ENCODE results near the gene DCLRE1C.
"Not testable (repeated sequence)": the region's sequence is repeated elsewhere in the genome, so short reads cannot be mapped to it uniquely, and the experiment has no call there.

Gene DCLRE1C

DNA sequence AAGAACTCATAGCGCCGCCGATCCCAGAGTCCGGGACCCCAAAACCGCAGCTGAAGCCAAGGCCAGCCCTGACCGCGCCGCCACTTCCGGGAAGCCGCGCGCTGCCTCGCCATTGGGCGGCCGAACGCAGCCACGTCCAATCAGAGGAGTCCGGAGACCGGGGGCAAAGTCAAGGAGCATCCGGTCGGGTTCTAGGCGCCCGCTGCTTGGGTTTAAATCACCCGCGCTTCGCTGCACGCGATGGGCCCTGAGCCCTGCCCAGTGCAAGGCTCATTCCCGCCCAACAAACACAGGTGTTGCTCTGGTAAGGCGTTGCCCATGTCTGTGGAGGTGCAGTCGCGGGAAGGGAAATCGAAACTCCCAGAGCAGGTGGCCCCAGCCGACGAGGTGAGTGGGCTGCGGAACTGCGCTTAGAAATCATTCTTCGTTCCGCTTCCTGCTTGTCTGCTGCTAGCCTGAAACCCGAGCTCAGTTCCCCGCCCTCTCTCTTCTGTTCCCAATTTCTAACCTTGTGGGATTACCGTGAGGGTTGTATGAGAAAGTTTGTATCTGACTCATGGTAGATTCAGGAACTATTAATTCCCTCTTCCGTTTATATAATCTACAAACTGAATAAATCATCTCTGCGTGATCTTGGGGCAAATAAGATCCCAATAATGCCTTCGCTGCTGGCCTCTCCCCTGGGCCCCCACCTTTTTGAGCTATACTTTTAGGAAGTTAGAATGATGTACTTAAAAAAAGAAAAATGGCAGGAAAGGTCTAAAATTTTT is at the start of gene DCLRE1C:
DCLRE1C (minus strand) TSS at position 96 of the 770 bp plus-strand sequence; CDS start at position 10, 86 bp downstream.
- DNase-seq (ENCODE audit: low spot score), result peak; percentile 92

DNA sequence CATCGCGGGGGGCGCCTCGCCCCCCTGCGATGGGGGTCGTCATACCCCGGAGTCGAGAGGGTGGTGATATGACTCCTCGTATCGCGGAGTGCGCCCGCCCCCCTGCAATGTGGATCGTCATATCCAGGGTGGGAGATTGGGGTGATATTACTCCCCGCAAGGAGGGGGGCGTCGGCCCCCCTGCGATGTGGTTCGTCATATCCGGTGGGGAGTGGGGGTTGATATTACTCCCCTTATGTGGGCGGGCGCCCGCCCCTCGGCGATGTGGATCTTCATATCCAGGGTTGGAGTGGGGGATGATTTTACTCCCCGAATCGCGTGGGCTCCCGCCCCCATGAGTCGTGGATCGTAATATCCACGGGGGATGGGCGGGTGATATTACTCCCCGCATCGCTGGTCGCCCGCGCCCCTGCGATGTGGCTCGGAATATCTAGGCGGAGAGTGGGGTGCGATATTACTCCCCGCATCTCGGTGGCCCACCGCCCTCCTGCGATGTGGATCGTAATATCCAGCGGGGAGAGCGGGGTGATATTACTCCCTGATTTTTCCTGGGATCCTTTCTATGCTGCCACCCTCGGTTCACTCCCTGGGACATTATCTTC is 42.2 kb upstream of the DCLRE1C start:
- no peak for DNase-seq (ENCODE audit: low spot score)

DNA sequence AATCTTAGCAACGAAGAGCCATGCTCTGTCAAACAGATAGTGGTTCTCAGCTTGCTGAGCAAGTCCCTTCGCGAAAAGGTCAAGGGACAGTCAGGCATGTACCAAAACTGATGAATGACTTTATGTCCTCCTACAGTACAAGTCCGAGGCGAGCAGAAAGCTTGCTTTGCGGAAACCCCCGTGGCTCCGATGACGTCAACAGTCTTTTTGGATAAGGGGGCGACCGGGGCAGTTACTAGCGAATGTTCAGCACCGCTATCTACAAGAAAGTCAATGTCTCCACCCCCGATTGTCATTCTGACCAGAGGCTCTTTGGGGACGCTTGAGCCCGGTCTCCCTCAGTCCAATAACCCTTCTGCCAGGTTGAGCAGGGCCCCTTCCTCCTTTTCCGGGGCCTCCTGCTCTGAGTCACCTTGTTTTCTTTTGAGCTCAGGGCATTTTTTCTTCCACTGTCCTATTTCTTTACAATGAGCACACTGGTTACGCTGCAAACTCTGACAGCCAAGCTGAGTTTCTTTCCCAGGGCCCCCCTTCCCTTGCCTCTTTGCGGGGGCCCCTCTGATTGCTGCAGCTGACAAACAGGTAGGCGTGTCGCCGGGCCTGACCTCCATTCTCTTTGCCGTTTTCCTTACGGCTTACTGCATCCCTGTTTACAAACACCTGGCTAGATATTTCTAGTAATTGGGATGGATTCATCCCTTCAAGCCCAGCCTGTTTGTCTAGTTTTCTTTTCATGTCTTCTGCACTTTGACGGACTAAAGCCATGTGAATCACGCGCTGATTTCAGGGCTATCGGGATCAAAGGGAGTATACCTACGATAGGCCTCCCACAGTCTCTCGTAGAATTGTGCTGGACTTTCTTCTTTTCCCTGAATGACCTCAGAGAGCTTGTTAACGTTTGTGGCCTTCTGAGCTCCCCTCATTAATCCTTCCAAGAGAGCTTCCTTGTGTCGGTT is 39.9 kb upstream of the DCLRE1C start:
- DNase-seq (ENCODE audit: low spot score), result not testable (repeated sequence)

DNA sequence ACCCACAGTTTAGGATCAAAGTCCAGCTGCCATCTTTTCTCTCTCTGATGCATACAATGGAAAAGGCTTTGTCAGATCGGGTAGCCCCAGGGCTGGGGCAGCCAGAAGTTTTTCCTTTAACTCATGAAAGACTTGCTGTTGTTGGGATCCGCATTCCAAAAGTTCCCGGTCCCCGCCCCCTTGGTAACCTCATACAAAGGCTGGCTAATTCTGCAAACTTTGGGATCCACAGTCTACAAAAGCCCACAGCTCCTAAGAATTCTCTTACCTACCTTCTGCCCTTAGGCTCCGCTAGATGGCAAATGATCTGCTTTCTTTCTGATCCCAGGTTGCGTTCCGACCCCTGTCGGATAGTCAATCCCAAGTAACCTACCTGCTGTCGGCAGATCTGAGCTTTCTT is 38.4 kb upstream of the DCLRE1C start:
- not testable (repeated sequence) for DNase-seq (ENCODE audit: low spot score)

DNA sequence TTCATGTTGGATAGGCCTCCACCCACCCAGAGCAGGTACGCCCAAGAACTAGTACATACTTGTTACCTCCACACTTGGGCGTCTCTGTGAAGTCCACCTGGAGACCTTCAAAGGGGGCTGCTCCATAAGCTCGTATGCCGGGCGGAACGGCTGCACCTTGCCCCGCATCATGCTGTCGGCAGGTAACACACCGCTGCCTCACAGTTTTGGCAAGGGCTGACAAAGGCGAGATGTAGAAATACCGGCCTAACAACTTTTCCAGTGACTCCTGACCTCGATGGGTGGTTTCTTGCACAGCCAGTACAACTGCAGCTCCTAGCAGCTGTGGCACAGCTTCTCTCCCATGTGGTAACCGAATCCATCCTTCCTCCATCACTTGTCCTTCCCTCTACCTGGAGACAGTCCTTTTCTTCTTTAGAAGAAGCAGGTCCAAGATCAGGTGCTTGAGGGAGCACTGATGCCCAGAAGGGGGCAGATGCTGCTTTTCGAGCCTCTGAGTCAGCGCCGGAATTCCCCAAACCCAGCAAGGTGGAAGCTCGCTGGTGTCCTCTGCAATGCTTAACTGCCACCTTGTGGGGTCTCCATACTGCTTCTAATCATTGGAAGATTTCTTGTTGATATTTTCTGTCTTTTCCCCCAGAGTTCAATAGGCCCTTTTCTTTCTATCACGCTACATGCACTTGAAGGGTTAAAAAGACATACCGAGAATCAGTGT is 37.3 kb upstream of the DCLRE1C start:
- not testable (repeated sequence) for DNase-seq (ENCODE audit: low spot score)

DNA sequence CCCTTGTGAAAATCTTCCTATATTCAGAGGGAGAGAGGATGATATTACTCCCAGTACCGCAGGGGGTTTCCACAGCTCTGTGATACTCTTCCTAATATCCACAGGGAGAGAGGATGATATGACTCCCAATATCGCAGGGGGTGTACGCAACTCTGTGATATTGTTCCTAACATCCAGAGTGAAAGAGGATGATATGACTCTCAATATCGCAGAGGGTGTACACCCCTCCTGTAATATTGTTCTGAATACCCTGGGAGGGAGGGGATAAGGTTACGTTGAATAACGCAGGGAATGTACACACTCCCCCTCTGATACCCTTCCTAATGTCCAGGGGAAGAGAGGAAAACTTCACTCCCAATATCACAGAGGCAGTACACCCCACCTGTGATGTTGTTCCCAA is 35.7 kb upstream of the DCLRE1C start:
- not testable (repeated sequence) for DNase-seq (ENCODE audit: low spot score)

DNA sequence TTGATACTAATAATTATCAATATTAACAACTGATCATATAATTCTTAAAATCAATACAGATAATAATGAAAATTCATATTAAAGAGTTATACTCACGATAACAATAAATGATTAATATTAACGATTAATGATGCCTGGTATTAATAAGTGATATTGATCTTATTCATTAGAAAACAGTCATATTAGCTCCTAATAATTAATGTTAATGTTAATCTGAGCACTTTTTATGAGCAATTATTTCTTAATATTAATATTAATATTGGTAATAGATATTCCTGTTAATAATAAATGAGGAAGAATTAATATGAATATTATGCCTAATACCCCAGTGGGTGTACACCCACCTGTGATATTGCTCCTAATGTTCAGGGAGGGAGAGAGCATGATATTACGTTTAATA is 28.8 kb upstream of the DCLRE1C start:
- no peak for DNase-seq (ENCODE audit: low spot score)

DNA sequence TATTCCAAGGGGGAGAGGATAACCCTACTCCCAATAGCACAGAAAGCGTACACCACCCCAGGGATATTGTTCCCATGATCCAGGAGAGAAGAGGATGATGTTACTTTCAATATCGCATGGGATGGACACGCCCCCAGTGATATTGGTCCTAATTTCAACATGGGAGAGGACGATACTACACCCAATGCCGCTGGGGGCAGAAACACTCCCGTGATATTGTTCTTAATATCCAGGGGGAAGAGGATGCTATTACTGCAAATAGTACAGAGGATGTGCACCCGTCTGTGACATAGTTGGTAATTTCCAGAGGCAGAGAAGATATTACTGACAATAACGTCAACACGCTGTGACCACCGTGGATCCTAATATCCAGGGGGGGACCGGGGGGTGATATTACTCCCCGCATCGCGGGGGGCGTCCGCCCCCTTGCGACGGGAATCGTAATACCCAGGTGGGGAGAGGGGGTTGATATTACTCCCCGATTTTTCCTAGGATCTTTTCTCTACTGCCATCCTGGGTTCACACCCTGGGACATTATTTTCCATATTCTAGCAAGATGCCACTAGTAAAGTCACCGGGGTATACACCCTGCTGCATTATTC is 21.9 kb upstream of the DCLRE1C start:
- DNase-seq (ENCODE audit: low spot score), result no peak

DNA sequence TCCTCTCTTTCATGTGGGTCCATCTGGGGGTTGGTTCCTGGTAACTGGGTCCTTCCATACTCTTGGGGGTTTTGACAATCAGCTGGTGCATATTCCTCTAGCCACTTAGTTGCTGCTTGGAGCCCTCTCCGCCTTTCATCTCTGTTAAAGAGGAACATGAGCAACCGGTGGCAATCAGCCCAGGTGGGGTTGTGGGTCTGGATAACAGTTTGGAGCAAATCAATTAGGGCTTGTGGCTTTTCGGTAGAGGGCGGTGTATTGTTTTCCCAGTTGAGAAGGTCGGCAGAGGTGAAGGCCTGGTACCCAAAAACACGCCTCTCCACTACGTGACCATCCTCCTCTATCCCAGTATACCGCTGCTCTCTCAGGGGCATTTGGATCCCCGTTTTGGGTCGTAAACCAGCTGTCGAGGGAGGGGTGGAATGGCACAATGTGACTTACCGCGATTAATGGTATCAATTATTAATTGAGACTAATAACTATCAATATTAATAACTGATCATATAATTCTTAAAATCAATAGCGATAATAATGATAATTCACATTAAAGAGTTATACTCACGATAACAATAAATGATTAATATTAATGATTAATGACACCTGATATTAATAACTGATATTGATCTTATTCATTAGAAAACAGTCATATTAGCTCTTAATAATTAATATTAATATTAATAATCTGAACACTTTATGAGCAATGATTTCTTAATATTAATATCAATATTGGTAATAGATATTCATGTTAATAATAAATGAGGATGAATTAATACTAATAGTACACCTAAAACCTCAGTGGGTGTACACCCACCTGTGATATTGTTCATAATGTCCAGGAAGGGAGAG is 20.5 kb upstream of the DCLRE1C start:
- not testable (repeated sequence) for DNase-seq (ENCODE audit: low spot score)

DNA sequence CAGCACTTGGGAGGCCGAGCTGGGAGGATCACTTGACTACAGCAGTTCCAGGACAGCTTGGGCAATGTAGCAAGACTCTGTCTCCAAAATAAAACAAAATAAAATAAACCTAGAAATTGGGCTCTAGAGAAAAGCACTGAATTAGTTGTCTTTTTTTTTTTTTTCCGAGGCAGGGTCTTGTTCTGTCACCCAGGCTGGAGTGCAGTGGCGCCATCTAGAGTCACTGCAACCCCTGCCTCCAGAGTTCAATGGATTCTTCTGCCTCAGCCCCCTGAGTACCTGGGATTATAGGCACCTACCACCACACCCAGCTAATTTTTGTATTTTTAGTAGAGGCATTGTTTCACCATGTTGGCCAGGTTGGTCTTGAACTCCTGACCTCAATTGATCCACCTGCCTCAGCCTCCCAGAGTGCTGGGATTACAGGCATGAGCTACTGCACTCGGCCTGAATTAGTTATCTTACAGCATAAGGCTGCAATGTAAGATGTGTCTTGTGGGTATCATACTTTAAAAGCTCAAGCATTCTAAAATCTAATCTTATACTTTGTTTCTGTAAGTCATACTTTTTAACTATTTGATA is 18.1 kb upstream of the DCLRE1C start:
- DNase-seq (ENCODE audit: low spot score), result no peak

DNA sequence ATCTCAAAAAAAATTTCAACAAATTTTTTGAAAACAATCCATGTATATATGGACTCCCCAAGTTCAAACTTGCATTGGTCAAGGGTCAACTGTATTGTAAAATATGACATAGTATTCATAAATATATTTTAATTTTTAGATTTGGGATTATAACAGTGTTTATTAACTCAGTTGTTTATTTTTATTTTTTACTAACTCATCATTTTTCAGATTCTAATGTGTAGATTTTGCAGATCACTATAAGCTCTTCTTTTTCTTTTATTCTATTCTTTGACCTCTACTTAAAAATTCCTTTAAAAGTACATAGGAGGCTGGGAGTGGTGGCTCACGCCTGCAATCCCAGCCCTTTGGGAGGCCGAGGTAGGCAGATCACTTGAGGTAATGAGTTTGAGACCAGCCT is 14.0 kb upstream of the DCLRE1C start:
- no peak for DNase-seq (ENCODE audit: low spot score)

DNA sequence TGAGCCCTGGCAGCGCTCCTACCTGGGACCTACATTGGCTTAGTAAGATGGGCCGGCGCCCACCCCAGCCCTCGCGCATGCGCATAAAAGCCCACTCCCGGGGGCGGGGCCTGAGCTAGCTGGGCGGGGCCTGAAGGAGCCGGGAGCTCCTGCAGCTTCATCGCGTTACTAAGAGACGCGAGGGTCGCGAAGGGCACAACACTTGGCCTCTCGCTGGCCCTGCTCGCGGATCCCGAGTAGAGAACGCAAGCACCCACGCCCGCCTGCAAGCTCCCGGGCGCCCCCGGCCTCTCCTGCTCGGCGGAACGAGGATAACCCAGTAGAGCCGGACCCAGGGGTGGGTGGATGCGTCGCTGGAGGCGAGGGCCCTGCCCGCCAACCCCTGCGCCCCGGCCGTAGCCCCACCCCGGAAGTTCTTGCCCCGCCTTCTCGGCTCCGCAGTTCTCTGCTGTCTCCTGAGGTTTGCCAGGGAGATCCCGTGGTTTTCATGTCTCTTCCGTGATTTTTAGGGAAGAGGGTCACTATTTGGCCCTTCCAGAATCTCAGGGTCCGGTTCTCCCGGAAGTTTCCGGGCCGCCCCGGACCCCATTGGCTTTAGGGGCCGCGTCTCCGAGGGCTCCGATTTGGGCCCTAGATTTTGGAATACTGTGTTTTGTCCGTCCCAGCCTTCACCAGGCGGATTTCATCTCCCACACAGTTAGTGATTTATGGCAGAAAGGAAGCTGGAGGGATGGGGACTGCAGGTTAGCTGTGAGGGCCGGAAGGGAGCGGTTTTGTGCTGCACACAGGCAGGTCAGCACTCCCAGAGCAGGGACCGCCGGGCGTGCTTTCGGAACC is 5.5 kb upstream of the DCLRE1C start, which contains the start of gene MEIG1:
MEIG1 (plus strand) TSS at position 168 of the 837 bp plus-strand sequence. CDS start 7,081 bp downstream, outside the sequence.
- peak; percentile 97 for DNase-seq (ENCODE audit: low spot score)

DNA sequence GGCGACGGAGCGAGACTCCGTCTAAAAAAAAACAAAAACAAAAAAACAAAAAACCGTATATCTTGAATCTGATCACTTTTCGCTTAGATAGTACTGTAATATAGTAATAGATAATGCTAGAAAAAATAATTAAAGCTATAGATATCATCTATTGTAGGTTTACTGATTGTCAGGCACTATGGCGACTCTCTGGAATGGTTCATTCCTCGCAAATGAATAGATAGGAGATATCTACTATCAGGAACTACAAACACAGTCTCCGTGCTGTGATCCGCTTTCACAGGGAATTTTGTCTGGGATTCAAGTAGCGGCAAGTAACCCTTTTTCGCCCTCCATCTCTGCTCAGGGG is 5.0 kb upstream of the DCLRE1C start:
- DNase-seq (ENCODE audit: low spot score), result no peak

DNA sequence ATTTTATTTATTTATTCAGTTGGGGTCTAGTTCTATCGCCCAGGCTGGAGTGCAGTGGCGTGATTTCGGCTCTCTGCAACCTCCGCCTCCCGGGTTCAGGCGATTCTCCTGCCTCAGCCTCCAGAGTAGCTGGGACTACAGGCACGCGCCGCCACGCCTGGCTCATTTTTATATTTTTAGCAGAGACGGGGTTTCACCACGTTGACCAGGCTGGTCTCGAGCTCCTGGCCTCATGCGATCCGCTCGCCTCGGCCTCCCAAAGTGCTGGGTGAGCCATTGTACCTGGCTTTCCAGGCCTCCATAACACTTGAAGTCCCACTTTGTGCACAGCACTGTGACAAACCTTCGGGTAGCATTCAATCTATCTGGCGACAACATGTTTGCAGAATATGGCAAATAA is 1.0 kb upstream of the DCLRE1C start:
- no peak for DNase-seq (ENCODE audit: low spot score)

DNA sequence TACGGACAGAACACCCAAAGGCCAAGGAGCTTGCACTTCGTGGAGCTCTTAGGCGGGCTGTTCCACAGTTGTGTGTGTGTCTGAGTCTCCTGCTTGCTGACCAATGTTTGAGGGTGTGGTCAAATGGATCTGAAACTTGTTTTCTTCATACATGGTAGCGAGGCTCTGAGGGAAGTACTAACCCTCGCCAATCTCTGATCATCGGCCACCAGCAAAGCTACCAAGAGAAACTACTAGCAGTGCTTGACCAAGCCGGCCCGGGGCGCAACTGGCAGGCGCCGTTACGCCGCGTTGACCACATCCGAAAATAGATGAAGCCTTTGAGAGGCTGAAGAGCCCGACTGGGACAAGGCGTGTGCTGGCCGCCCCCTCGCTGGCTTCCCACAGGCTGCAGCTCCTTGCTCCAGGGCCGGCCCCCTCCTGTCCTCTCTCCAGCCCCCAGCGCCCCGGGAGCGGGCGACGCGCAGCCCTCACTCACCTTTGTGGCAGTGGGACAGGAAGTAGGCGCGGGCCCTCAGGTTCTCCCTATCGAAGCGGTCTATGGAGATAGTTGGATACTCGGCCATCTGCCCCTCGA is 384 bp downstream of the DCLRE1C start:
- DNase-seq (ENCODE audit: low spot score), result peak; percentile 12

DNA sequence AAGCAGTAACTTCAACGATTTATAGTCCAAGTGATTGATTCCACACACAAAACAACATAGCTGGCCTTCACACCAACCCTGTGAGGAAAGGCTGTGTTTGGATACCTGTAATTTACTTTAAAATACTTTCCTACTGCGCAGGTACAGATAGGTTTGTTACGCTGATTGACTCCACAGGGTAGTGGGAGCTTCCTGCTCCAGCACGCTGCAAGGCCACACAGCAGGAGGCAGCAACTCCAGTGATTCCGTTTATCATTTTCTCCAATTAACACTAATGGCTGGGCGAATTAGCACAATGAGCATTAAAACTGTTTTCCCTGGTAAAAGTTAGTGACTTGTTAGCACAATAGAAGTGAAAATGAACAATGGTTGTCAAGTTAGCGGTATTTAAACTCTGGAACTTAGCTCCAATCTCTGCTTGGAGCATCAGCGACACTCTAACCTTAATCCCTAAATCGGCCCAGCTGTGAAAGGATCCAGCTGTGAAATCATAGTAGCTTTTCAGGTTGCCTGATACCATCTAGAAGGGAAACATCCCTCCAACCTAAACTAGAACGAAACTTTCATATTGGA is 959 bp downstream of the DCLRE1C start:
- DNase-seq (ENCODE audit: low spot score), result peak; percentile 17

DNA sequence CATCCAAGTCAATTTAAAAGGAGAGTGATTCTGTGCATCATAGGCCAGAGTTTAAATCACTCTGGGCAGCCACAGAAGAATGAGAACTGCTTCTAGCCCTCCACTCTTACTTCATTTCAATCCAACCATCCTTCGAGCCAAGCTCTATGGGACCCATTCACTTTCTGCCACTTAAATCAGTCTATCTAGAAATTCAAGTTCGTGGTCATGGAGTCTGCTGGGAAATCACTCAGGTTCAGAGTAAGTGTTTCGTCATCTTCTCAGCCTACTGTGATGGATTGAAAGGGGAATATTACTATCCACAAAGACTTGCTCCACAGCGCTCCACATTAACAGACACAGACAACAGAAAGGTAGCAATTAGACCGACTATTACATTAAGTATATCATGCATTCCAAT is 4.6 kb downstream of the DCLRE1C start:
- DNase-seq (ENCODE audit: low spot score), result no peak

DNA sequence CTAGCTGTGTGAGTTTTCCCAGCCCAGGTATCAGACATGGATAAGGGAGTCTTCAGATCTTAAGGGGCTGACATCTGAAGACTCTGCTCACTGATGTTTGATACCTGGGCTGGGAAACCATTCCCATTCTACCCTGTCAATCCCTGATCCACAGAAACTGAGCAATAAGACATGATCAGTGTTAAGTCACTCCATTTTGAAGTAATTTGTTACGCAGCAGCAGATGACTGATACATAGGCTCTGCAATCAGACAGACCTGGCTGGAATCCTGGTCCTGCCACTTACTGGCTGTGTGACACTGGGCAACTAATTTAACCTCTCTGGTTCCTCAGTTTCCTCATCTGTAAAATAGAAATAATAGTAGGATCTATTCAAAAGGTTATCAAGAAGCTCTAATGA is 6.6 kb downstream of the DCLRE1C start:
- no peak for DNase-seq (ENCODE audit: low spot score)

All from germinal center (tissue), 1 donor.